IMR-90 (cell line): Measurements from ENCODE around the gene MAGI2.

Experiments used
- BHLHE40 ChIP-seq: fragments of 150-350 bp; IDR thresholded peaks from 2 replicates; pipeline ENCODE4 v1.6.1; 2016; ENCODE audit warnings: mild to moderate bottlenecking, low read depth, low read length
- CEBPB ChIP-seq: IDR thresholded peaks from 2 replicates; pipeline ENCODE4 v1.6.1; 2012; ENCODE audit warnings: low read depth, low read length, improper control_type of control experiment
- CHD1 ChIP-seq: IDR thresholded peaks from 2 replicates; pipeline ENCODE4 v1.6.1; 2012; ENCODE audit warnings: low read depth, low read length, improper control_type of control experiment
- FOS ChIP-seq: fragments of 150-350 bp; IDR thresholded peaks from 2 replicates; pipeline ENCODE4 v1.6.1; 2016; ENCODE audit warnings: low read depth, low read length
- NFE2L2 ChIP-seq: fragments of 150-350 bp; IDR thresholded peaks from 2 replicates; pipeline ENCODE4 v1.6.1; 2016; ENCODE audit warnings: low read depth, mild to moderate bottlenecking, low read length
- POLR2A ChIP-seq: IDR thresholded peaks from 2 replicates; pipeline ENCODE4 v1.6.1; 2012; ENCODE audit warnings: mild to moderate bottlenecking, low read depth, low read length
- RFX5 ChIP-seq: IDR thresholded peaks from 2 replicates; pipeline ENCODE4 v1.8.0; 2012; ENCODE audit warnings: low read depth, mild to moderate bottlenecking, low read length, moderate library complexity
- TF ChIP-seq, protein P1 (sequence below): conservative IDR thresholded peaks from 2 replicates; pipeline ENCODE4 v1.5.1; 2012; ENCODE audit warnings: mild to moderate bottlenecking, low read depth, low read length, improper control_type of control experiment
- TF ChIP-seq, protein P2 (sequence below): fragments of 150-350 bp; IDR thresholded peaks from 2 replicates; pipeline ENCODE4 v1.6.1; 2017; ENCODE audit warnings: mild to moderate bottlenecking, antibody characterized with exemption, low read length, low read depth

DNA sequence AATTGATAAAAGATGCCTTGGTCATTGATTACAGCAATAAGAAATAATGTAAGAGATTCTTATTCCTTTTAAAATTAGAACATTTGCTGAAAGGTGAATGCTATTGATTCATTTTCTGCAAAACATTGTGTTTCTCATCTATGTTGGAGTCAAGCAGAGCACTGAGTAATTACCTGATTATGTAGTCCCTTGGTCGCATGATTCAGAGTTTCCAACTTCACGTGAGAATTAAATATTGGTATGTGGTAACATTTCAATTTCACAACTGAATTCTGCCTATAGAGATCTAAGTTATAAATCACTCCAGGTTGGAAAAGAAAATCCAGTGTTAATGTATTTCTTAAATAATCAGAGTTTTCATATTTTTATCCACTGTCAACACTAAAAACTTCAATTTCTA is 953.5 kb downstream of the MAGI2 start:
- TF ChIP-seq, protein P1, sequence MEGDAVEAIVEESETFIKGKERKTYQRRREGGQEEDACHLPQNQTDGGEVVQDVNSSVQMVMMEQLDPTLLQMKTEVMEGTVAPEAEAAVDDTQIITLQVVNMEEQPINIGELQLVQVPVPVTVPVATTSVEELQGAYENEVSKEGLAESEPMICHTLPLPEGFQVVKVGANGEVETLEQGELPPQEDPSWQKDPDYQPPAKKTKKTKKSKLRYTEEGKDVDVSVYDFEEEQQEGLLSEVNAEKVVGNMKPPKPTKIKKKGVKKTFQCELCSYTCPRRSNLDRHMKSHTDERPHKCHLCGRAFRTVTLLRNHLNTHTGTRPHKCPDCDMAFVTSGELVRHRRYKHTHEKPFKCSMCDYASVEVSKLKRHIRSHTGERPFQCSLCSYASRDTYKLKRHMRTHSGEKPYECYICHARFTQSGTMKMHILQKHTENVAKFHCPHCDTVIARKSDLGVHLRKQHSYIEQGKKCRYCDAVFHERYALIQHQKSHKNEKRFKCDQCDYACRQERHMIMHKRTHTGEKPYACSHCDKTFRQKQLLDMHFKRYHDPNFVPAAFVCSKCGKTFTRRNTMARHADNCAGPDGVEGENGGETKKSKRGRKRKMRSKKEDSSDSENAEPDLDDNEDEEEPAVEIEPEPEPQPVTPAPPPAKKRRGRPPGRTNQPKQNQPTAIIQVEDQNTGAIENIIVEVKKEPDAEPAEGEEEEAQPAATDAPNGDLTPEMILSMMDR, result no peak
- TF ChIP-seq POLR2A (no peak), CEBPB (peak; percentile 34; the same call in 1 of the 2 replicates), BHLHE40 (0 out of 2 replicates have a peak, but pooled peaks have one; percentile 24), CHD1 (no peak), FOS (no peak), NFE2L2 (no peak), RFX5 (no peak)
- TF ChIP-seq, protein P2, sequence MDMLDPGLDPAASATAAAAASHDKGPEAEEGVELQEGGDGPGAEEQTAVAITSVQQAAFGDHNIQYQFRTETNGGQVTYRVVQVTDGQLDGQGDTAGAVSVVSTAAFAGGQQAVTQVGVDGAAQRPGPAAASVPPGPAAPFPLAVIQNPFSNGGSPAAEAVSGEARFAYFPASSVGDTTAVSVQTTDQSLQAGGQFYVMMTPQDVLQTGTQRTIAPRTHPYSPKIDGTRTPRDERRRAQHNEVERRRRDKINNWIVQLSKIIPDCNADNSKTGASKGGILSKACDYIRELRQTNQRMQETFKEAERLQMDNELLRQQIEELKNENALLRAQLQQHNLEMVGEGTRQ, result no peak
